ENCODE measurements around the gene RUNX2.

Gene RUNX2

DNA sequence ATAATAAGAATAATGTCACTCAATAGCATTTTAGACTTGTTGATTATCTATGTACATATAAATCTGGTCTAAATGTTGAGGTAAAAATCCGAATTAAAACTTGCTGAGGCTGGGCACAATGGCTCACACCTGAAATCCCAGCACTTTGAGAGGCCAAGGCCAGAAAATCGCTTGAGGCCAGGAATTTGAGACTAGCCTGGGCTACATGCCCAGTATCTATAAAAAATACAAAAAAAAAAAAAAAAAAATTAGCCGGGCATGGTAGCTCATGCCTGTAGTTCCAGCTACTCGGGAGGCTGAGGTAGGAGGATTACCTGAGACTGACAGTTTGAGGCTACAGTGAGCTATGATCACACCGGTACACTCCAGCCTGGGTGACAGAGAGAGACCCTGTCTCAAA is 83.8 kb downstream of the RUNX2 start:
- DNase-seq (ENCODE audit: low read depth in 2 of 2), result no peak

DNA sequence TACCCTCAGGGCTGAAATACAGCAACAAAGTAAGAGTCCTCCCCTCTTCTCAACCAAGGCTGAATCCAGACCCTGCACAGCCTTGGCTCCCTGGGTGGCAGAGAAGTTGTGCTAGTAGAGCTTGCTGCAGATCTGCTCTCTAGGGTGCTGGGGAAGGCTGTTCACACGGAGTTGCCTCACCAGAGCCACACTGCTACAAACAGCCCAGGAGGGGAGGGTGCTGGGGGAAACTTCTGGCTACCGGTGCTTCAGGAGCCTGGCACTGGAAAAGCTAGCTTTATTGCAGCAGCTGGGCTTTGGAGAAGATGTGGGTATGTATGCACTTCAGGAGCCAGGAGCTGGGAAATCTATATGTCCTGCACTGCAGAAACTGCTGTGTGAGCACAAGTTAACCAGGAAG is 87.2 kb downstream of the RUNX2 start:
- DNase-seq (ENCODE audit: low read depth in 2 of 2), result no peak

DNA sequence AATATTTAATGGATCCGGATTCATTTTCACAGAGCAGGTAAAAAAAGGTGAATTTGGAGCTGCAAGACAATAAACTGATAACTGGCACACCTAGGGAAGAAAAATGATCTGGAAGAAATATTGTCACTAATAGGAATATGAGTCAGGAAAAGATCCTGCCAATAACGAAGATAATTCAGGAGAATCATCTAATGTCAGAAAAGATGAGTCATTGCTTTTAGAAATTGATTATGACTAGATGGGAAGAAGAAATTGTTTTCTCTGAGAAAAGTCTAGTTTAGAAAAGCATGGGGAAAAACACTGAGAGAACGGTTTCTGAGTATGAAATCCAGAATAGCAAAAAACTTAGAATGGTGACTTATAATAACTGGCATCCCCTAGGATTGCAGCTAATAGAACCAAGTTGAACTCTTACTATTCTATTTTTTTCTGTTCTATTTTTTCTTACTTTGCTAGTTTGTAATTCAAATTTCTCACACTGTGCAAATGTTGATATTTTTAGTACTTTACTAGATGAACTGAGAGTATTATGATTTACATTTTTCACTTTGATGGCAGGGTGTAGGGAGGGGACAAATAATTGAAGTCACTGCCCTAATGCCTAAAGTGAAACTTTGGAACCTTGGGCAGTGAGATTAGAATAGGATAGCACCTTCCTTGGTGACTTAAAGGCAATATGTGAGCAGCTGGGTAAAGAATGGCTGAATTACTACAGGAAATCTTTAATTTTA is 87.8 kb downstream of the RUNX2 start:
- no peak for DNase-seq (ENCODE audit: low read depth in 2 of 2)

DNA sequence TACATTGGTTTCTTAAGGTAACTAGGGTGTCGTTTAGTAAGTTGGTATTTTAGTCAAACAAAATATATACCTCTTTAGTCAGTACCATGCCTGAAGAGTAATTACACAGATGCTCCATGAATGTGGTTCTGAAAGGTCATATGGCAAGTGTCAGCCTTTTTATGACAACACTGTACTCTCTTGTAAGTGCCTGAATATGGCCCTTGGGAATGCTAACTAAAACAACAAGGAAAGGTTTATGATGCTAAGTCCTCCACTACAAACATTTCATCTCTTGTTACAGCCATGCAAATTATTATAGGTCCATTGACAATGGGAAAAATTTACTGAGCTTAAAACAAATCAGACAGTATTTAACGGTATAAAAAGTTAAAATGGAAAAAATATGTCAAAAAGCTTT is 88.6 kb downstream of the RUNX2 start:
- DNase-seq (ENCODE audit: low read depth in 2 of 2), result no peak

DNA sequence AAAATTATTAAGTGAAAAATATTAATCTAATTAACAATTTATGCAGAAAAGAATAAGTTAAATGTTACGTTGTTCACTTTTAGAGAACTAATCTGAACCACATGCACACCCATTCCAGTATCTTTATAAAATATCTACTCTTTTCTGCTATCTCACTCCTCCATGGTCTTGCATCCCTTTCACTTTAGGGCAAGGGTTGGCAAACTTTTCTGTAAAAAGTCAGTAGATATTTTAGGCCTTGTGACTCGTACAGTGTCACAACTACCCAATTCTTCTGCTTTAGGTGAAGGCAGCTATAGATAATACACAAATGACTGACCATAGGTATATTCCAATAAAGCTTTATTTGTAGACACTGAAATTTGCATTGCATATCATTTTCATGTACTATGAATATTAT is 89.3 kb downstream of the RUNX2 start:
- DNase-seq (ENCODE audit: low read depth in 2 of 2), result no peak

DNA sequence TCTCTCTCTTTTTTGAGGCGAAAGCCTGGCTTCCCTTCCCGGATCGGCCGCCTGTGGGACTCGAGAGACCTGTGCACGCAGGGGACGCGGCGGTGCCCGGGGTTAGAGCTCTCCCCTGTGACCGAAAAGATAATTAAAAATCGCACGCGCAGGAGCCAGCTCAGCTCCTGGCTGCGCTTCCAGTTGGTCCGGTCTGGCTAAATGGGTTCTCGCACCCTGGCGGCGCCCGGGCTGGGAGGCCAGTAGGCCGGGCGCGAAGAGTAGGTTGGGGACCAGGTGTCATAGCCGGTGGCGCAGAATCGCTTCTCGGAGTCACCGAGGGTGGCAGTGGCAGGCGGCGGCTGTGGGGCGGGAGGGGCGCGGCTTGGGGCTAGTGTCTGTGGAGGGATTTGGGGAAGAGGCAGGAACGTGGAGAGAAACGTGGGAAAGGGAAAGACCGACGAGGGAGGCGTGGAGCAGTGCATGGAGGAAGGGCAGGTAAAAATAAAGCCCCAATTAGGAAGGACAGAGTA is 91.5 kb downstream of the RUNX2 start:
- peak; percentile 56 to 67 for DNase-seq (ENCODE audit: low read depth in 2 of 2)

DNA sequence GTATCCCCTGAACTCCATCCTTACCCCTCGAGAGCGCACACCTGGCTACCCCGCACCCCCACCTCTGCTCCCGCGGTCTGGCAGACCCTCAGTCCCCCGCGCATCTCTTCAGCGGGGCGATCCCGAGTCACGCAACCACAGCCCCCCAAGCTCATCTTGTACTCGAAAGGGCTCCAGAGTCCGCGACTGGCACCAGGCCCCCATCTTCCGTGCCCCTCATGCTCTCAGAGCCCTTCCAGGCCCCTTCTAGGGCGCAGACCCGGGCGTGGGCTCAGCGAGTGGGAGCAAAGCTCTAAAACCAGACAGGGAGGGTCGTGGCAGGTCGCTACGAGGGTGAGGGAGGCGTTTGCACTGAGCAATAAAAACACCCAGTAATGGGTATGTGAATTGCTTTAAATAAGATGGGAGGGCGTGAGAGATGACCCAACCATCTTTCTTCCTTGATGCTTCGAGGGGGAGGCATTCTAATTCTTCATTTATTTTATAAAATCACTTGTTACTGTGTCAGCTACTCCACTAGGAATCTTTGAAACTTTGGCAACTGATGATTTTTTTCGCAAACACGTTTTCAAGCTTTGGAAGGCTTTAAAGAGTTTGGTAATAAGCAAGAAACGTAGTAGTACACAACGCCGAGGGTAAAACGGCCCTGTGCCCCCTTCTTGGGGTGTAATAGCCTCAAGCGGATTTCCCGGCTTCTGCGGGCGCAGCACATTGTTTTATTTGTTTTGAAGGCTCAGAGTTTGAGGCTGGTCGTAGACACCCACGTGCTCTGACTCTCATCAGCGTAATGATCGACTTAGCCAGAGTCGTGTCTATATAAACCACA is 92.2 kb downstream of the RUNX2 start:
- DNase-seq (ENCODE audit: low read depth in 2 of 2), result peak; percentile 28 to 53

DNA sequence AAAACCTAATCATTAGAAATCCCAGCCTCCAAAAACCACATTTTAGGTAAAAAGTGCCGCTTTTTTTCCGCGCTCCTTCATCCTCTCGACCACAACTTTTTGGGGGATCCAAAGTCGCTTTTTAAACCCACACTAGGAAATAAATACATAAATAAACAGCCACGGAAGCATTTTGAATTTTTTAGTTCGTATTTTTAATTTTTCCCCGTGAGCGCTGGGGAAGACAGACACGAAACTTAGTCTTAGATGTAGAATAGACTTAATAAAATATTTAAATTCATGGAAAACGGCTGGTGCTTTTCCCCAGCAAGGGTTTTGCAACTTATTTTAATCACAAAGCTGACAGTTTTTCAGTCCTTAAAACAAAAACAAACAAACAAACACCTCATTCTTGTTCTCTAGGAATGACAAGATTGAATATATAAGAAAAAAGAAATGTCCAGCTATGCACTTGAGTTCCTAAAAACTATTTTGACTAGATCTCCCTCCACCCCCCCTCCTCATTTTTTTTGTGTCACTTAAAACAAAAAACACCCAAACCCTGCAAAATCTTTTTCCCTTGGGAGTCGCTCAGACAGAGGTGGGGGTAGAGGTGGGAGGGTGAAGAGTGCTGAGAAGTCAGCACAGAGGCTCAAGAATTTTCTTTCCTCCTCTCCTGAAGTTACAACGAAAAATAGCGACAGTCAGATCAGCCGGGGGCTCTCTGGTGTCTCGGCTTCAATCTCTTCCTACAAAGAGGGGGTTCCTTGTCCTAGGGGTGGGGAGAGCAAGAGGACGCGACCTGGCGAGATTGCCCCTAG is 93.0 kb downstream of the RUNX2 start:
- DNase-seq (ENCODE audit: low read depth in 2 of 2), result no peak

DNA sequence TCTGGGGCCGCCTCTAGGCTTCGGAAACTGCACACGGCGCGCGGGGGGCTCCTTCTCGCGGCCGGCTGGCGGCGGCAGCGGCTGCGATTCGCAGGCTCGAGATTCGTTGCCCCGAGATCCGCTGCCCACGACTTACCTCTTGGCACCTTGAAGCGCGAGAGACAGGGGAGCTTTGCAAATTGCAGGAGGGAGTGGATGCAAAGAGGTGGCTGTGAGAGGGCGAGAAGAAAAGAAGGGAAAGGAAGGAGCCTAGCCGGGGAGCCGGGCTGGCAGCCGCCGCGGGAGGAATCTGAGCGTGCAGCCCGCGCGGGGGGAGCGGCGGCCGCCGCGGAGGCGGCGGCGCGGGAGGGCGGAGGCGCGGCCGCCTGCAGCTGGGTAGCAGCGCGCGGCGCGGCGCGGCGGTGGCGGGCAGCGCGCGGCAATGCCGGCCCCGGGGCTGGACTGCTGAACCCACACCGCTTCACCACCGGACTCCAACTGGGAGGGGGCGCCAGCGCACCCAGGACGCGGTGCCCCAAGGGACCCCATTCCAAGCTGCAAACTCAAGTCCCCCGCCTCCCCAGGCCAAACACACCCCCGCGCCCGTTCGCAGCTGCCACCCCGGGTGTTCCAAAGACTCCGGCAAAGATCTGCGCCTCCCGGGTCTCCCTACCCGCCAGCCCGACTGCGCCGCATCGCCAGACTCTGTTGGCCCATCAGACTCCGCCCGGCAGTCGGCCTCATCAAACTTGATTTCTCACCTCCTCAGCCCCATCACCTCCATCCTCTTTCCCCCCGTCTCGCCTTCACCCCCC is 93.8 kb downstream of the RUNX2 start:
- DNase-seq (ENCODE audit: low read depth in 2 of 2), result peak; percentile 49 to 56

DNA sequence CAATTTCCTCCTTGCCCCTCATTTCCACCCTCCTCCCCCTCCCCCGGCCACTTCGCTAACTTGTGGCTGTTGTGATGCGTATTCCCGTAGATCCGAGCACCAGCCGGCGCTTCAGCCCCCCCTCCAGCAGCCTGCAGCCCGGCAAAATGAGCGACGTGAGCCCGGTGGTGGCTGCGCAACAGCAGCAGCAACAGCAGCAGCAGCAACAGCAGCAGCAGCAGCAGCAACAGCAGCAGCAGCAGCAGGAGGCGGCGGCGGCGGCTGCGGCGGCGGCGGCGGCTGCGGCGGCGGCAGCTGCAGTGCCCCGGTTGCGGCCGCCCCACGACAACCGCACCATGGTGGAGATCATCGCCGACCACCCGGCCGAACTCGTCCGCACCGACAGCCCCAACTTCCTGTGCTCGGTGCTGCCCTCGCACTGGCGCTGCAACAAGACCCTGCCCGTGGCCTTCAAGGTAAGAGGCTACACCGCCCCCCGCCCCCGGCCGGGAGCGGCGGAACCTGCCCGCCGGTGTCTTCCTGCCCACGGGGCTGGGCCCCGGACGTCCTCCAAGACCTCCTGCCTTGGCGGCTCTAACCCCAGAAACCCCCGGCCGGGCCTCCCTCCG is 94.5 kb downstream of the RUNX2 start:
- DNase-seq (ENCODE audit: low read depth in 2 of 2), result peak; percentile 43

DNA sequence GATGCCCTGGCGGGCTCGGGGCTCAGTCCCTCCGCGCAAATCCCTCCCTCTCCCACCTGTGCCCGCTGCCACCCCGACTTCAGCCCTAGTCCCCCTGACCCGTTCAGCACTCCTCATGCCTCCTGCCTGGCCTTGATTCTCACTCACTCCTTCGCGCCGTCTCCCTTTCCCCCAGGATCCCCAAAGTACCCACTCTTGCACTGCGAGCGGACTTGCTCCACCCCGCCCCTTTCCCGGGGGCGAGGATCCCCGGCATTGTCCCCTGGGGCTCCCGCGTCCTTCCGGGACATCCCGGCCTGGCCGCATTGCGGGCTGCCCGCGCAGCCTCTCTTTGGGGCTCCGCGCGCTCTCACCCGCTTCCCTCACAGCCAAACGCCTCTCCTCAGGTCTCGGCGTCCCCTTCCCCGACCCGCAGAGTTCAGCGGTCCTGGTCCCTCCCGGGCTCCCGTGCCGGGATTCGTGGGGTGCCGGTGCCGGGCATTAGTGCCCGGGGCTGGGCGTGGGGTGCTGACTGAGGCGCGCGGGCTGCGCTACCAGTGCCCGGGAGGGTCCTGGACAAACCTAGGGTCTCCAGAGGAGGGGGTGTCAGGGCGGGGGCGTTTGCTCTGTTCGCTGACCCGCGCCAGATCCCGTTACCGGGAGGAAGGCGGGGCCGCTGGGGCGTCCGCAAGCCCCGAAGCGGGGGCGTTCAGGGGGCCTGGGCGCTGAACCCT is 95.1 kb downstream of the RUNX2 start:
- DNase-seq (ENCODE audit: low read depth in 2 of 2), result peak; percentile 35 to 37

DNA sequence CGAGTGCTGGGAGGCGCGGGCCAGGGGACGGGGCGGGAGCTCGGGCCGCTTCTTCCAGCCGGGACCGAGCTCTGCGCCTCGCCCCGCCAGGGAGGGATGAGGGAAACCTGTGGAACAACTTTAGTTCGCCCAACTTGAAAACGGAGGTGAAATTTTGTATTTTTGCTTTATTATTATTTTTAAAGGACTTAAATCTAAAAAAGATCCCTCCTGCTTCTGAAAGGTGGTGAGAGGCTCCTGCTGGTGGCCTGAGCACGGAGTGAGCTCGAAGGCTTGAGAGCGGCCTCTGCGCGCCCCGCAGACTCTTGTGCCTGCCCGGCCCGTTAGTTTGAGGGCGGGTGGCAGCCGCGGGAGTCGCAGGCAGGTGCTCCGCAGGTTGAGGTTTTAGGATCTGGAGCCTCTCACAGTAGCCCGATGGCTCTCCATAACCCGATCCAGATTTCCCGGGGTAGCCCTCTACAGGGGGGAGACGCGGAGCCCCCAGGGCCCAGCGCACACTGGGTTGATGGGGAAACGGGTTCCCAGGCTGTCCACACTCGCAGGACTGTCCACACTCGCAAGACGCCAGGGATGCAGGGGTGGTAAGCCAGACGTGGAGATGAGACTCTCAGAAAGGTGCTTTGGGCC is 95.8 kb downstream of the RUNX2 start:
- DNase-seq (ENCODE audit: low read depth in 2 of 2), result peak in 1 of 2 donors; percentile 15

DNA sequence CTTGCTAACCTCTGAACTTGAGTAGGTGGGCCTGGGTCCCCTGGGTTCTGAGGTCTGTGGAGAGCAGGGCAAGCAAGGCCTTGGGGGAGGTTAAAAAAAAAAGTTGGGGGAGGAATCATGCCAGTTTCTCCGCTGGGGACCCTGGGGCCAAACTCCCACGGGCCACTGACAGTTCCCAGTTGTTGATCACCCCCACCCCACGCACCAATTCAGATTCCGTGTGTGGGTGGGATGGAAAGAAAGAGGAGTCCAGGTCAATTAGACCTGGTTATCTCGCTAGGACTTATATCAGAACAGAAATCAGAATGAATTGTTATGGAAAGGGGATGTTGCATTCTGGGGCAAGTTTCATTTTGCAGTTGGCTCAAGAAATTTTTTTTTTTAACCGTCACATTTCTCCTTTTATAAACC is 96.3 kb downstream of the RUNX2 start:
- DNase-seq (ENCODE audit: low read depth in 2 of 2), result peak in 1 of 2 donors; percentile 44

DNA sequence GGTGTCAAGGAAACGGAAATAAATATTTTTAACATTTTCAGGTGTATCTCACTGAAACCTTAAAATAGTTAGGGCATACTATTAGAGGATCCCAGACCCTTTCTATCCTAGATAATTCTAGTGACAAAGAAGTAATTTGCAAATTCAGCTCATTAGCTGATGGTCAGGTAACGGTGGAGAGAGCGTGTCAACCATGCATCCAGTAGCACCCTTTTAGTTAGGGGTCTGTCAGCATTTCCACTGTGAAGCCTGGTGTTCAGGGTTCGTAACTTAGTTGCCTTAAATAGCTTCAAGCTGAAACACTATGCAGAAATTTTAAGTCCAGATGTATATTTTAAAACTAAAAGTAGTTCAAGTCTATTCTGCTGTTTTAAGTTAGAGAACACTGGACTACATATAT is 98.1 kb downstream of the RUNX2 start:
- DNase-seq (ENCODE audit: low read depth in 2 of 2), result no peak

DNA sequence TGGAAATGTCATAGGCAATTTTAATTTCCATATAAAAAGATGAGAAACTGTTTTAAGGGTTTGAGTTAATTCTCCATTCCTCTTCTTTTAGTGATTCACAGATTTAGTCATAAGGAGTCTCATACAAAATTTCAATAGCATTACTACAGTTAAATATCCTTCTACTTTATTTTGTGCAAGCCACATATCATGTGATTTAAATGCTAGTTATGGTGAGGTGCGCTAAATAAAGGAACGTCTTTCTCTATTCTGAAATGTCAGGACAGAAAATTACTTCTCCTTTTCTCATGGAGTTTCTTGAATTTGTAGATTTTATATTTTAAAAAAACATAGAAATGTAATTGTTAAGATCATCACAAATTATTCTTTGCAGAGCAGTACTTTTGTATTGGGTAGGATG is 99.6 kb downstream of the RUNX2 start:
- DNase-seq (ENCODE audit: low read depth in 2 of 2), result no peak

DNA sequence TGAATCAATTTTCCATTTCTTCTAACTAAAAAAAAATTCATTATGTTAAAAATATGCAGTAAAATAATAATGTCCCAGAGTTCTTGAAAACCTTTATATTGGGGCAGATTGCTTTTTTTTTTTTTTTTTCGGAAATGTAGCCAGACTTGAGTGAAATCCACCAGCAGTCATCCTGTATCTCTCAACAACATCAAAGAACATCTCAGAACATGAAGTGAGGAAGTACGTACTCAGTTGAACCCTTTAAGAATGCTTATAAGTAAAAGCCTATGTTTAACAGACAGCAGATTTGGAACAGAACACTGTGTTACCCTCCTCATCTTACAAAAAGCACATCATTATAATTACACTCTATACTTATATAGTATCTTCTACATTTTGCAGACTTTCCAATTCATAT is 100.6 kb downstream of the RUNX2 start:
- DNase-seq (ENCODE audit: low read depth in 2 of 2), result no peak

DNA sequence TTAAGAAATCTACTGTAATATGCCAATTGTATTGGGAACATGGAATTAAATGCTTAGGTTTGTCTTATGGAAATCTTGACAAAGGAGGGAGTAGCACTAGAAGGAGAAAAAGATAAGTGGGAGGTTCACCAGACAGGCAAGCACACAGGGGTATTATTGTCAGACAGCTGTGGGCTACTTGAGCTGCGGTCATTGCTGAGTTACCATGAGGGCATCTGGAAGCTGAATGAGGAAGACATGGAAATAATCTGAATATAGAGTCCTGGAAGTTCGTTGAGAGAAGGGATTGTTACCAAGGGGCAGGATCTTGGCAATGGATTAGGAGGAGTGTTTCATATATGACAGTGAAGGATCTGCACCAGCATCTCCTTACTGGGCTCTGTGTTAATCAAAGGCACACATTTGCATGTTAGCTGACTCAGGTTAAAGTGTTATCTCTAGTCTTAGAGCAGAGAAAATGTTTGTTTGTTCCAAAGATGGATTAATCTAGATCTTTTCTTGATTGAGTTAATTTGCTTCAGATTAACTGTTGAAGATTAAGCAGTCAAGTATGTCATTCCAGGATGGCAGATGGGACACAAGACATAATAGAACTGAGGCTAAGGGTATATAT is 102.6 kb downstream of the RUNX2 start:
- DNase-seq (ENCODE audit: low read depth in 2 of 2), result no peak

DNA sequence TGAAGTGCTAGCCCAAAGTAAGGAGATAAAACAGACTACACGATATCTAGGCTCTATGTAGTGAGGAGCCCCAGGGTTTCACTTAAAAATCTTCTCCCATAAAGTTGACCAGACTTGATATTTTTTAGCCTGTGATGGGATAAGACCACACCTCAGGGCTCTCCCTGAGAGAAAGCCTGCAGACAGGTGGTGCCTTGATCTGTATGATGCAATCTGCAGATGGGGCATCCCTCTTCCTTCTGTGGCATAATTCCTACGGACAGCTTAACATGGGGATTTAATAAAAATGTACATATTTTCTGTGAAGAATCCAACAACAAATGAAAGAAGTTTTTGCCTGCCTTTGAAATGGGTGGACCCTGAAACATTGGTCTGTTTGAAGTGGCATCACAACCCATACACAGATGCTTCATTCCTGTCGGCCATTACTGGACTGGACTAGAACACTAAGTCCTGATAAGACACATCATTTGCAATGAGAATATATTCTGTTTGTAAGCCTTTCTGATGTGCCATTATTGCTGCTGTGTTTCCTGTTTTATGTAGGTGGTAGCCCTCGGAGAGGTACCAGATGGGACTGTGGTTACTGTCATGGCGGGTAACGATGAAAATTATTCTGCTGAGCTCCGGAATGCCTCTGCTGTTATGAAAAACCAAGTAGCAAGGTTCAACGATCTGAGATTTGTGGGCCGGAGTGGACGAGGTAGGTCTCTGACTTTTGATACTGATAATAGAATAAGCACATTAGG is 103.4 kb downstream of the RUNX2 start:
- DNase-seq (ENCODE audit: low read depth in 2 of 2), result no peak

DNA sequence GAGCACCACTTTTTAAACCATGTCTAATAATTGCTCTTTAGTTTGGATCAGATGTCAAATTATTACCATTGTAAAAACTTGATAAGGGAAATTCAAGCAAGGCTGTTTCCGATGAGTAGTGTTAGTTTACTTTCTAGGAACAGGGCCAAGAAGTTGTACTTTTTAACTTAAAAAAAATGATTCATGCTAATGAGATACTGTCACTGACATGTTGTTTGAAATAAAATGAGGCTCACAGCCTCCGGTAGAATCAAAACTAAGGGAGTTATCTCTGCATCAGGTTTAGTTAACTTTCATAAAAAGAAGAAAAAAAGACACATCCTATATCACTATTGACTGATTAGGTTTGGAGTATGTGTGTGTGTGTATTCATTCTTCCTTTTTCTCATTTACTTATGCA is 104.8 kb downstream of the RUNX2 start:
- DNase-seq (ENCODE audit: low read depth in 2 of 2), result no peak
